Stimulated activated CD4-positive, alpha-beta T cell treated with anti-CD3 and anti-CD28 coated beads, Interleukin-15, amount 100 ng/mL, for 48 hours (primary cell): ENCODE measurements around the gene LIMS2.

Source experiments
- DNase-seq, 2 donors: peaks; one replicate each; pipeline ENCODE4 v3.0.0-alpha.2; 2020; ENCODE audit warnings: low read depth in 2 of 2

The LIMS2 gene, protein sequence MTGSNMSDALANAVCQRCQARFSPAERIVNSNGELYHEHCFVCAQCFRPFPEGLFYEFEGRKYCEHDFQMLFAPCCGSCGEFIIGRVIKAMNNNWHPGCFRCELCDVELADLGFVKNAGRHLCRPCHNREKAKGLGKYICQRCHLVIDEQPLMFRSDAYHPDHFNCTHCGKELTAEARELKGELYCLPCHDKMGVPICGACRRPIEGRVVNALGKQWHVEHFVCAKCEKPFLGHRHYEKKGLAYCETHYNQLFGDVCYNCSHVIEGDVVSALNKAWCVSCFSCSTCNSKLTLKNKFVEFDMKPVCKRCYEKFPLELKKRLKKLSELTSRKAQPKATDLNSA

DNA sequence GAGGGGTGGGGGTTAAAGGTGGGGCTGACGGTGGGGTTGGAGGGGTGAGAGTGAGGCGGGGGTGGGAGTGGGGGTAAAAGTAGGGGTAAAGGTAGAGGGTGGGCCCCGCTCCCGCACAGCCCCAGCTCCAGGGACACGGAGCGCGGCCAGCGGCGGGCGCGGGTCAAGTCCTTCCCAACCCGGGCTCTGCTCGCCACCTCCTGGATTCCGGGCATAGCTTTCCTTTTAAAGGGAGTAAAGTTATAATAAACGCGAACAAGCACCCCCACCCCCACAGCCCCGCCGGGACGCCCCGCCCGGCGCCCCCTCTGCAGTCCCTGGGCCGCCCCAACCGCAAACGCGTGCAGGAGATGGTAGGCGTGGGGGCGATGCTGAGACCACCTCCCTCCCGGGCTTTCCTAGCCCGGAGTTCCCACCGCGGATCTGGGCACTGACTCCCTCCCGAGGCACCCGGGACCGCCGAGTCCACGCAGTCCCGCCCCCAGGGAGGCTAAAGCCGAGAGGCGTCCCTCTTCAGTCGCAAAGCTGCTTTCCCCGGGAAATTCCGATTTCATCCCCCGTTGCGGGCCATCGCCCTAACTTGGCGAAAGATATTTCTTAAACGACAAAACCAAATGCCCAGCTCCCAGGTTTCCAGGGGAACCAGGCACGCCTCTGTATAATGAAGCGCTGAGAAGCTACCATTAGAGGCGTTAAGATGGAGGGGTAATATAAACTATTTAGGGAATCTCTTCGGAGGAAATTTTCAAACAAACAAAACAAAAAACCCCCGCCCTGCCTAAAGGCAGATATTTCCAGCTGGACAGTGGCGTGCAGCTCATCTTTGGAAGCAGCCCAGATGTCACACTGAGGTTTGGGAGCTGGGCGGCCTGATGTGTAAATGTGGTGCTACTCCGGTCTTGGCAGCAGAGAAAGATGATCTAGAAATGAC, at the start of gene LIMS2:
Gene LIMS2 (minus strand): TSS at position 200 of the 931 bp plus-strand sequence. CDS start 506 bp downstream, outside the sequence.
- DNase-seq: no peak

DNA sequence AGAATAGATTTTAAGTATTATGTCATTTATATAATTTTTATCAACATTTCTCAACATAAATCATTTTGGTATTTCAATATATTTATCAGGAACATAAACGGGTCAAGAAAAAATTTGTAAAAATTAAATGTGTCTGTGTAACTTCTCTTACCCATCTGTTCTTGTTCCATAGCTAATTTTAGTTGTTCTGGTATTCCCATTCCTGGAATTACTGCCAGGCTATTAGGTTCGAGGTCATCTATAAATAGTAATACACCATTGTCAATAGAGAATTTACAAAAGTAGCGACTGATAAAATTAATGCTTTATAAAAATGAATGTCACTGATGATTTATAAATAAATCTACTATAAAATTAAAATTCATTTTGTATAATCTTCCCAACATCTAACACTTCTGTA, 47.5 kb upstream of the LIMS2 start:
- no peak for DNase-seq

DNA sequence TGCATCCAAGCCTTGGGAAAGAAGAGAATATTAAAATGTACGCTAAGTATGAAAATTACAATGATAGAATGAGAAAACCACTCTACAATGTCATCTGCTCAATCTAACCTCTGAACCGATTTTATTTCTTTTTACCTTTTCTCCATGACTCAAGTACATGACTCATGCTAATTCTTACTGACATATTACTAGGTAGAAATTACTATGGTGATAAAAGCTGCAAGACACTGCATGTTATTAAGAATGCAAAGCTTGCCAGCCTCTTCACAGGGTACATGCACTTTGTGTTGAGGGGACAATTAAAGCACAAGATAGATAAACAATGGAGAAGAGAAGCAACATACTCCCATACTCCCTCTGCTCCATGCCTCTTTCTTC, 46.6 kb upstream of the LIMS2 start:
- DNase-seq: no peak

DNA sequence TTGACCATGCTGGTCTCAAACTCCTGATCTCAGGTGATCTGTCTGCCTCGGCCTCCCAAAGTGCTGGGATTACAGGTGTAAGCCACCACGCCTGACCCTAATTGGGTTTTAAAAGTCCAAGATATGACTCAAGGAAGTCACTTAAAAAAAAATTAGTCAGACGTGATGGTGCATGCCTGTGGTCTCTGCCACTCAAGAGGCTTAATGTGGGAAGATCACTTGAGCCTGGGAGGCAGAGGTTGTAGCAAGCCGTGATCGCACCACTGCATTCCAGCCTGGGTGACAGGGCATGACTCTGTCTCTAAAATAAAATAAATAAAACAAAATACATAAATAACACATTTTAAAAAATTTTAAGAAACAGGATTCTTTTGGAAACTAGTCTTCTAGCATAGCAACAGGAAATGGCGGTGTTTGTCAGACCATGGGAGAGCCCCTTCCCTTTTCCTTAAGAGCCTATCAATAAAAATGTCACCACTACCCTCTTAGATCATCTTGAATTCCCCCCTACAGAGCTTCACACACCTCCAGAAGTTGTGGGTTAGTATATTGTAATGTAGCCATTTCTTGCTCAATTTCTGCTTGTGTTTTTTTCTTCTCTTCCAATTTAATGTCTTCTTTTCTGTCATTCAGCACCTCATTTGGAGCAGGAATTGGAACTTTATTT, 46.1 kb upstream of the LIMS2 start:
- no peak for DNase-seq

DNA sequence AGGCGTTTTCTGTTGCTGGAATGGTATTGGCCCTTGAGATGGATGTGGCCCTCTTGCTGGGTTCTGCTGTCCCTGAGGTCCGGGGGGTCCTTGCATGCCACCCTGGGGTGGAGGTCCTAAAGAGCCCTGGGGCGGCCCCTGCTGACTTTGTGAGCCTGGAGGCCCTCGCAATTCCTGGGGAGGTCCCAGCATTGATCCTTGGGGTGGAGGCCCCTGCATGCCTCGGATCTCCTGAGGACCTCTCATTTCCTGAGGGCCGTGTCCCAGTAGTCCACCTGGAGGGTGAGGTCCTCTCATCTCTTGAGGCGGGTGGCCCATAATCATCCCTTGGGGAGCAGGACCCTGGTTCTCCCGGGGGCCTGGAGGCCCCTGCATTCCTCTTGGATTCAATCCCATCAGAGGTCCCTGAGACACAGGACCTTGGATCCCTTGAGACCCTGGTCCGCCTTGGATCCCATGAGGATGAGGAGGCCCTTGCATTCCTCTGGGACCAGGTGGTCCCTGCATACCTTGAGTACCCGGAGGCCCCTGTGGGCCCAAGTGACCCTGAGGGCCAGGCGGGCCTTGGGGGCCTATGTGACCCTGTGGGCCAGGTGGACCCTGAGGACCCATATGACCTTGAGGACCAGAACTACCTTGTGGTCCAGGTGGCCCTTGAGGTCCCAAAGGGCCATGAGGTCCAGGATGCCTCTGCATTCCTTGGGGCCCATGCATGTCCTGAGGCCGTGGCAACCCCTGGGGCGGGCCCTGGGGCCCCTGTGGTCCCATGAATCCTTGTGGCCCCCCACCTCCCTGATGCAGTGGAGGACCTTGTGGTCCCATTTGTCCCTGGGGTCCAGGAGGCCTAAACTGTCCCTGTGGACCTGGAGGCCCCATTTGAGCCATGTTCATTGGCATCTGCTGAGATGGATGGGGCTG, 44.2 kb upstream of the LIMS2 start:
- DNase-seq: no peak

DNA sequence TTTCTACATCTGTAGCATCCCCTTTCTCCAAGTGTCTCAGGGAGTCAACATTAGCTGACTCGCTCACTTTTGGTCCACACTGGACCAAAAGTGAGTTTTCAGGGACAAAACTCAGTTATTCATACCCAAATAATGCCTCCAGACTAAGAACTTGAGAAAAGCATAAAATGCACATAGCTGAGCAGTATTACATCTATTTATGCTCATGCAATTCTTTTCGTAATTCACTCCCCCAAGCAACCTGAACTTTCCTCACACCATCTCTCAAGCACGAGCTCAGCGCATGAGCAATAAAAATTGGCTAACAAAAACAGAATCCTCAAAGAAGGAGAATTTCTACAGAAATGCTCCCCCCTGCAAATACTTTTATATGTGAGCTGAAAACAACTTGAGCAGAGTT, 42.9 kb upstream of the LIMS2 start:
- DNase-seq: no peak

DNA sequence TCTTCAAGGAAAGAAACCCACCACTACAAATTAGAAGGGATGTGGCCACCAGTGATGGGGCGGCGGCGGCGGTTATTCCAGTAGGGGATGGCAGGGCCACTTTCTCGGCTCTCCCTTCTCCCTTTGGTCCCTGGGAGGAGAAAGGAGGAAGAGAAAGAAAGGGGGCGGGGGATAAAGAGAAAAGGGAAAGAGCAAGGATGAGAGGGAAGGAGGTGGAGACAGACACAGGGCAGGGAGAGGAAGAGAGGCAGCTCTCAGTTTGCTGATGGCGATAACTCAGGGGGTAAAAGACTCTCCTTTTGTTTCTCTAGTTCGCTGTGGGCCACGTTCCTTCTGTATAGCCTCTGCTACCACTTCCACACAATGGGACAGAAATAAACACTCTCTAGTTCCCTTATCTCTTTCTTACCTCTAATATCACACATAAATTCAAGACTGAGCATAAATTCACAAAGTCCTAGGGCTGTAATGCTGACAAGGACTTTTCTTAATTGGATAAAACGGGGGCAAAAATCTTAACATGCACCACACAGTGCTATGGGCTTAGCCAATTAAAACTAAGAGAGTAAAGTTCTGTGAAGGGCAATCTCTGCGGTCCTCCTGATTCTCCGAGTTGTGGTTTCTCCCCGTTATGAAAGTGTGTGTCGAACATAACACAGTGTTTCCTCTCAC, 40.6 kb upstream of the LIMS2 start:
- DNase-seq: no peak

DNA sequence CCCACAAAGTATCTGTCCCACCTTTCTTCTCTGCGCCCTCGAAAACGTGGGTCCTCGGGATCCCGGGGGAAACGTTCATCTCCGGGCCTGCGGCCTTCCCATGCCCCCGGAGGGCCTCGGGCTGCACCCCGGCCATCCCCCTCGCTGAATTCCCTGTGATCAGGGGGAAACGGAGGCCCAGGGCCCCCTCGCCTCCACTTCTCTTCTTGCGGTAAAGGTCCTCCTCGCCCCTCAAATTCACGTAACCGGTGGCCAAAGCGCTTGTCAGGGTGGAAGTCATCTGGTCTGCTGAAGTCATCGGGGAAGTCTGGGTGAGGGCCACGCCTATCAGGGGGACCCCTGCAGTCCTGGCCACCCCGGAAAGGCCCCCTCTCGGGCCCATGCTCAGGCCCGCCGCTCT, 38.2 kb upstream of the LIMS2 start:
- no peak for DNase-seq

DNA sequence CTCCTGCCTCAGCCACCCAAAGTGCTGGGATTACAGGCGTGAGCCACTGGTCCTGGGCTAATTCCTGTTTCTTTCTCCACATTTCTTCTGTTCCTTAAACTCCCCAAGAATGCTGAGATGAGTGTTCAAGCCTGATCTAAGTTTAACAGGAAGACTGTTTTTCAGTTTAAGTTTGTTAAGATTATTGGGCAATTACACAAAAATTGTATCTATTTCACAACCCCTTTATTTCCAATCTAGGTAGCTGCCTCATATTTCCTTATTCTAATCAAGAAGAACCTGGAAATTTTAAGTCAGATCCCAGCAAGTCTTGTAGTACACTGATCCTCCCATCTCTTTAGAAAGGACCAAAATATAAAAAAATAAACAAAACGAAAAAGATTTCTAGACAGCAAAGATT, 37.7 kb upstream of the LIMS2 start:
- no peak for DNase-seq

DNA sequence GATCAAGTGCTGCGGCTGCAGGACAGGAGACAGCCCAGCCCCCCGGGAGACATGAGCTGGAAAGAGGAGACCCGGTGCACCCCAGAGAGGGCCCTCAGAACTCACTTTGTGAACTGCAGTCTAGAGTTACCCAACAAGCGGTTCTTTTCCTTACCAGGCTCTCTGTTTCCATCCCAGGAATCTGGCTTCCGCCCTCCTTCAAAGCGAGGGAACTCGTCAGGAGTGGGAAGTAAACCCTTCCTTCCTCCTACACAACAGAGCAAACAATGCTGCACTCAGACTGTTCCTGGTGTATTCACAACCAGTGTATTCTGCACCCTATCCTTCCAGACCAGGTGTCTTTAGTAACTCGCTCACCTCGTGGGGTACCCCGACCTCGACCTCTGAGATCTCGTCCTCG, 34.0 kb upstream of the LIMS2 start:
- no peak for DNase-seq

DNA sequence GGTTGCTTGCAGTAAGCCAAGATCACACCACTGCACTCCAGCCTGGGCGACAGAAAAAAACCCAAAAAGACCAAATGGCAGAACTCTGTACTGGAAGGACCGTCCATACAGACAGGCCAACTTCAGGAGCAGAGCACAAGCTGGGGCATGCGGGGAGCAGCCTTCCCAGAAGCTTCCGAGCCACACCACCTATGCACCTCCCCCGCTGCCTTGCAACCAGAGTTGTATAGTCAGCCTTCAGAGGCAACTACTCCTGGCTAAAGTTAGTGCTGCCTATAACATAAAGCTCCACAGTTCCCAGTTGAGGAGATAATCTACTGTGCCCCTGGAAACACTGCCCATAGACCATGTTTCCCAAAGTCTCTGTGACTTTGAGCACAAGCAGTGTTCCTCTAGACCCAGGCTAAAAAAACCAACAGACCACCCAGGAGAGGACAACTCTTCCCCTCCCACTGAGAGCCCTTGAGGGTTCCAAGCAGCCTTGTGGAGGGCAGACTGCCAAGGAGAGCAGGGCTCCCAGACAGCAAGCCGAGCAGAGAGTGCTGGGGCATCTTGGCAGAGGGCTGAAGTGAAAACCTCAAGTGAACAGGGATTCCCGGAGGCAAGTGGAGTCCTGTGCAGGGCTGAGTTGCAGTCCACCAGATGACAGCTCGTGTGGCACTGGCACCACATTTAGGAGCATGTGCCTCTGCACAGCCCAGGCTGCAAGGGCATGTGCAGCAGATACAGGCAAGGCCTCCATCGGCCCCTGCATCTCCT, 32.7 kb upstream of the LIMS2 start:
- no peak for DNase-seq

DNA sequence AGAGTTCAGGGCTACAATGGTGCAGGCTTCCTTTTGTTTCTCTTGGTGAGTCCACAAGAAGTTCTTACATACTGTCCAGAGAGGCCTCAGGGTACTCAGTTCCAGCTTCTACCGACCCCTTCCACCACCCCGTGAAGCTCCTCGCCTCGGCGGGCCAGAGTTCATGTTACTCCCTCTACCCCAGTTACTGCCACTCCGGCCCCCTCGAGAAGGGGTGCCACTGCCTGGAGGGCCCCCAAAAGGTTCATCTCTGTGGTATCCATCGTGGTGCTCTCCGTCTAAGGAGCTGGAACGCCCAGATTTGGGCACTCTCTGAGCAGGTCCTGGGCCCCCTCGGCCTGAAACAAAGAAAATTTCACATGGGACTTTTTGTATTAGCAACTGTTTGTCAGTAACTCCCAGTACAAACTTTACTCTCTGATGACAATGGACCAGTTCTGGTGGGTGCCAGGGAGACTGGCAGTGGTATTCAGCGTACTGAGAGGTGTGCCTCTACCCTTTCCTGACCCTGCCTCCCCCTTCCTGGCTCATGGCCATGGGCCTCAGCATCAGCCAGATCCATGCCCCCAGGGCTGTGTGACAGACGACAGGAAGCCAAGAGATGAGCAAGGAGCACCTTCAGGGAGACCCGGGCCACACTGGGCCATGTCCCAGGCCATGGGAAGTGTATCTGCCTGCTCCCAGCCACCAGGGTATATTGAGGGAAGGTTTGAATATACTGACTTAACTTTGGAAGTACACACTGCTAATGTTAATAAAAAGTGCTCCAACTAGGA, 31.1 kb upstream of the LIMS2 start:
- DNase-seq: no peak

DNA sequence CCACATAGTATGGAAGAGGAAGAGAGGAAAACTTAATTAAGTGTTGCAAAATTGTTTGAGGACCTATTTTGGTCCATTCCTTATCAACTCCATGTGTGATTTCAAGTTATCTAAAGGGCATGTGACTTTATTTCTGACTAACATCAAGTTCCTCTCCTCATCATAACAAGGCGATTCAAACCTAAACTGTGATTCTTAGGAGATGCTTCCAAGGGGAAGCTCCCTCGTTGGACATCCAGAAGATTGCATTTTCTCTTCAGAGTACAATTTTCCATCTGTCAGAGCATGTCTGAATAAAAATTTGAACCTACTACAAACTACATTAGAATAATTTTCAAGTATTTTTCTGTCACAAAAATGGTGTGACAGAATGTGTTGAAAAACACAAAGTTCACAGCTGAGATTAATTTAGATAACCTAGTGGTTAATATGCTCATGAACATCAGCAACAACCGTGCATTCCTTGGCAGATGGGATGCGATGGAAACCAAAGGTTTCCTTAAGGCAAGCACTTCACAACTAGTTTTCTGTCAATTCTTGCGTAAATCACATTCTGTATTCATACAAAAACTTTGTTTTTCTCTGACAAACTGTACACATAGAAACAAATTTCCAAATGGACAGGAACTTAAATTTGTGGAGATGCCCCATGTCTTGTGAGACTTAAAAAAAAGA, 30.2 kb upstream of the LIMS2 start:
- DNase-seq: no peak

DNA sequence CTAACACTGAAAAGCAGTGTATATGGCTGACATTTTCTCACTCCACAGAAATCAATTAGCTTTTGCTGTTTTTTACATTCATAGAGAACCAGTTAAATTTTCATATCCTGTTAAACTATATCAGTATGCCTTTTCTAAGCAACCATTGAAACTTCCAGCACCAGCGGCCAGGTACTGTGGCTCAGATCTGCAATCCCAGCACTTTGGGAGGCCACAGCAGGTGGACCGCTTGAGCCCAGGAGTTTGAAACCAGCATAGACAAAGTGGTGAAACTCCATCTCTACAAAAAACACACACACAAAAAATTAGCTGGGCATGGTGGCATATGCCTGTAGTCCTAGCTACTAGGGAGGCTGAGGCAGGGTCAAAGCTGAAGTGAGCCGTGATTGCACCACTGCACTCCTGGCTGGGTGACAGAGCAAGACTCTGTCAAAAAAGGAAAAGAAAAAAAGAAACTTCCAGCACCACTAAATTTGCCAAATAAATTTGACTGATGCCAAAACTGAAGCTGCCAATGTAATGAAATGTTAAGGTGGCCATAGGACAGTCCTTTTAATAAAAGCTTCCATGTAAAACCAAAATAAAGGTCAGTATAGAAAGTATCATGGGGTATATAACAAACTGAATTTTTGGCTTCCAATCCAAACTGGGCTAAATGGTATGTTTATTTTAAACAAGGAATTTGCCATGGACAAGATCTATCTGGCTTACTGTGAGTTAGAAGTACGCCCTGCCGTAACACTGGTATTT, 29.5 kb upstream of the LIMS2 start:
- DNase-seq: no peak

DNA sequence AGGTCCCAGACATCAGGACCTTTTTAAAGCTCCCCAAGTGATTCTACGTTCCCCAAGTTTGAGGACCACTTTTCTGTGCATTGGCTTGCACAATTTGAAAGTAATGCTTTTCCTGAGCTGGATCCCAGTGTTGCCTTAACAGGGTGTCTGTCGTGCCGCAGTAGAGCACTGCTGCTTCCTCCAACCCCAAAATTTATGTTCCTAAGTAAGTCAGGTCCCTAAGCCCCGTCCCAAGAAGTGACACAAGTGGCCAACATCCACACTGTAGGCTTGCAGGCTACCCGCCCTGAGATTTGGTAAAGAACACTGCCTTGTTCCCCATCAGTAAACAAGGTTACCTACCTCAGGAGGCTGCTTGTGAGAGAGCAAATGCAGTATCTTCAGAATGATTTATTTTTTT, 28.0 kb upstream of the LIMS2 start:
- DNase-seq: no peak

DNA sequence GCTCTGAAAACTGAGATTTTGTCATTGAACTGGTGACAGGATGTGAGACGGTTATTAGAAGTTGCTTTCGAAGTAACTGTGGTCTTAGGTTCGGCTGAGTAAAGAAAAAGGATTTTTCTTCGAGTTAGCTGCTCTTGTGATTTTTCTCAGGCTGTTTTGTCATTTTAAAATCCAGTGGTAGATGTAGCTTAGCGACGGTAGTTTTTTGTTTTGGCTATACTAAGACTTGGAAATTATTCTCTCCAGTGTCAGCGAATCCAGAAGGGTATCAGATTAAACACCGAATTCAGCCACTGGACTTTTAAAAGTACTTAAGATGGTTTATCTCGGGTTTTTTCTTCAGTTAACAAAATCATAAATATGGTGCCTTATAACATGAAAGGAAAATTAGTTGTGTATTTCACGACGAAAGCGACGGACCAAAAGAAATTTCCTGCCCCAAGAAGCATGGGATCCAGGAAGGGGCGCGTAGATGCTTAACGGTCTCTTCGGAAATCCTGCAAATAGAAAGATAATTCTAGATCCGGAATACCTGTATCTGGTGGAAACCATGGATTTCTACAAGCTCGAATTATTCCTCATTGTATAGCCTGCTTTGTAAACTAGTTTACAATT, 27.2 kb upstream of the LIMS2 start:
- DNase-seq: no peak

DNA sequence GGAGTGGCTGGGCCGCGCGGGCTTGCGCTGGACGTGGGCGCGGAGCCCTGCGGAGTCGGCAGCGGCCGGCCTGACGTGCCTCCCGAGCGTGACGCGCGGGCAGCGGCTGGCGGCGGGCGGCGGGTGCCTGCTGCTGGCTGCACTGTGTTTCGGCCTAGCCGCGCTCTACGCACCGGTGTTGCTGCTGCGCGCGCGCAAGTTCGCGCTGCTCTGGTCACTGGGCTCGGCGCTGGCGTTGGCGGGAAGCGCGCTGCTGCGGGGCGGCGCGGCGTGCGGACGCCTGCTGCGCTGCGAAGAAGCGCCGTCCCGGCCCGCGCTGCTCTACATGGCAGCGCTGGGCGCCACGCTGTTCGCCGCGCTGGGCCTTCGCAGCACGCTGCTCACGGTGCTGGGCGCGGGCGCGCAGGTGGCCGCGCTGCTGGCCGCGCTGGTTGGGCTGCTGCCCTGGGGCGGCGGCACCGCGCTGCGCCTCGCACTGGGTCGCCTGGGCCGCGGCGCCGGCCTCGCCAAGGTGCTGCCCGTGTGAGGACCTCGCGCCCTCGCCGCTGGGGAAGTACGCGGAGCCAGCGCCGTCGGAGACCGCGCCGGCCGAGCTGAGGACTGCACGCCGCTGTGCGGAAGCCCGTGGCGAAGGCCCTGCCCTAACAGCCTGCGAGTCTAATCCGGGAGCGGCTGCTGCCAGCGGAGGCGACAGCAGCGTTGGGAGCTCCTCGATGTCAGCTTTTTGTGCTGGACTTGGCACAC, 26.5 kb upstream of the LIMS2 start:
- peak; percentile 67 for DNase-seq
